SK-N-MC (cell line): Measurements from ENCODE around the gene ARSG.

Experiments used
- EZH2 ChIP-seq: fragments of 200-600 bp; sonication (generic); IDR thresholded peaks from one replicate; pipeline ENCODE4 v1.6.1; 2017; ENCODE audit warnings: antibody characterized with exemption
- POLR2AphosphoS5 ChIP-seq: IDR thresholded peaks from 2 replicates; pipeline ENCODE4 v1.6.1; 2012; ENCODE audit warnings: mild to moderate bottlenecking, low read depth, low read length, borderline replicate concordance

DNA sequence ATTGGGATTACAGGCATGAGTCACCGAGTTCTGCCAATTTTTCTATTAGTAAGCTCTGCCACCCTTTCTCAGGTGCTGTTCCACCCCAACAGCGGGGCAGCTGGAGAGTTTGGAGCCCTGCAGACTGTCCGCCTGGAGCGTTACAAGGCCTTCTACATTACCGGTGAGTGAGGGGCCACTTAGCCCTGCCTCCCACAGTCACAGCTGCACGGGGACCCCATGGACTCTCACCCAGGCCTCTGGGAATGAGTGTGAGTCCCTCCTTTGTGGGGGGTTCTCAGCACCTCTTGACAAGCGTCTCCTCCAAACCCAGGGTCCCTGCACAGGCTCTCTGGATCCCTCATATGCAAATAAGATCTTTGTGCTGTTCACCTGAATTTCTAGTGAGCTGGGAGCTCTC is 110.0 kb downstream of the ARSG start:
- TF ChIP-seq POLR2AphosphoS5 = no peak
- no peak for TF ChIP-seq EZH2
